H1 (cell line): ENCODE results near the gene FAM83F.

Experiments
- CEBPB ChIP-seq: IDR thresholded peaks from 2 replicates; pipeline ENCODE4 v1.6.1; 2012; ENCODE audit warnings: low read depth, low read length
- CHD7 ChIP-seq: fragments of 300-600 bp; sonication (generic); IDR thresholded peaks from 2 replicates; pipeline ENCODE4 v1.7.1; 2012; ENCODE audit warnings: low read length, moderate library complexity, mild to moderate bottlenecking, inconsistent platforms; ENCODE audit not compliant: insufficient replicate concordance
- CTCF ChIP-seq, 3 experiments: IDR thresholded peaks; 1 replicate in 2 of 3; 2 replicates in 1 of 3; pipeline versions ENCODE4 v1.5.1 to v1.6.1; 2011; ENCODE audit warnings: low read length in 3 of 3, mild to moderate bottlenecking in 3 of 3, inconsistent platforms in 2 of 3, low read depth in 1 of 3, moderate library complexity in 1 of 3; ENCODE audit not compliant: insufficient read depth in 1 of 3; ENCODE audit errors: control extremely low read depth in 1 of 3
- EZH2 ChIP-seq: fragments of 200-600 bp; sonication (generic); IDR thresholded peaks from 2 replicates; pipeline ENCODE4 v1.7.1; 2012; ENCODE audit warnings: low read depth, mild to moderate bottlenecking, moderate library complexity, low read length, inconsistent platforms; ENCODE audit not compliant: severe bottlenecking
- FOSL1 ChIP-seq: IDR thresholded peaks from 2 replicates; pipeline ENCODE4 v1.6.1; 2011; ENCODE audit warnings: mild to moderate bottlenecking, low read depth, low read length, moderate library complexity; ENCODE audit not compliant: insufficient read depth
- POLR2AphosphoS5 ChIP-seq: IDR thresholded peaks from 2 replicates; pipeline ENCODE4 v1.6.1; 2011; ENCODE audit warnings: low read depth, low read length
- RFX5 ChIP-seq: IDR thresholded peaks from 2 replicates; pipeline ENCODE4 v1.6.1; 2011; ENCODE audit warnings: low read depth, low read length, improper control_type of control experiment, borderline replicate concordance
- YY1 ChIP-seq: IDR thresholded peaks from 2 replicates; pipeline ENCODE4 v1.6.1; 2011; ENCODE audit warnings: low read depth, mild to moderate bottlenecking, low read length

- TF ChIP-seq CEBPB (no peak), CTCF (IDR thresholded peaks at IDR 0.05; ENCODE audit: control extremely low read depth in 1 of 3, insufficient read depth in 1 of 3, low read depth in 1 of 3, low read length in 3 of 3) (no peak), POLR2AphosphoS5 (no peak), RFX5 (no peak), CHD7 (no peak), YY1 (no peak), EZH2 (no peak), FOSL1 (no peak)
These were observed 6.4 kb downstream of the FAM83F start for GRCh38 chr22:40001106-40001505.
